Aorta (tissue), 5 donors: ENCODE results near the gene CNOT4. TPM values are rescaled to one million over a fixed set of nuclear protein-coding genes. Genes with fewer than 3 reads are reported as not detected.
A peak's percentile ranks its signal among the peaks of the same experiment; 100 is the strongest.

Experiments
- ATAC-seq: fragments of 200-7000 bp; cut with Tn5 transposase; one replicate; pipeline ENCODE4 v1.9.1; 2022; ENCODE audit warnings: moderate library complexity; ENCODE audit not compliant: low FRiP score
- DNase-seq, 2 donors: peaks; one replicate each; pipeline ENCODE4 v3.0.0-alpha.2; 2020
- H3K27ac ChIP-seq, 2 donors: one replicate each; pipeline ENCODE4 v1.5.1; 2013; ENCODE audit warnings: low read length in 2 of 2, mild to moderate bottlenecking in 2 of 2, moderate library complexity in 2 of 2, control low read depth in 1 of 2, inconsistent platforms in 1 of 2, low read depth in 1 of 2
- H3K27me3 ChIP-seq, 2 donors: one replicate each; pipeline ENCODE4 v1.6.1; 2013; ENCODE audit warnings: control low read depth in 1 of 2, low read length in 1 of 2, mild to moderate bottlenecking in 1 of 2, moderate library complexity in 1 of 2; ENCODE audit not compliant: insufficient read depth in 2 of 2, control insufficient read depth in 1 of 2
- H3K36me3 ChIP-seq, 2 donors: one replicate each; pipeline ENCODE4 v1.6.1; 2013; ENCODE audit warnings: control low read depth in 1 of 2, low read length in 1 of 2, mild to moderate bottlenecking in 1 of 2; ENCODE audit not compliant: insufficient read depth in 2 of 2, control insufficient read depth in 1 of 2
- H3K4me1 ChIP-seq, 2 donors: one replicate each; pipeline ENCODE4 v1.6.1; 2013; ENCODE audit warnings: low read length in 2 of 2, control low read depth in 1 of 2, mild to moderate bottlenecking in 1 of 2, moderate library complexity in 1 of 2; ENCODE audit not compliant: insufficient read depth in 2 of 2, control insufficient read depth in 1 of 2
- H3K4me3 ChIP-seq, 2 donors: one replicate each; pipeline ENCODE4 v1.5.1; 2013; ENCODE audit warnings: low read length in 2 of 2, control low read depth in 1 of 2, mild to moderate bottlenecking in 1 of 2
- H3K9me3 ChIP-seq: one replicate; pipeline ENCODE4 v1.6.1; 2013; ENCODE audit warnings: mild to moderate bottlenecking, low read length; ENCODE audit not compliant: control insufficient read depth
- WGBS, 2 donors: extraction: QIAGEN DNeasy Blood & Tissue Kit; methylation state at CpG; one replicate each; pipeline ENCODE4 v1.1.7; 2013; 5-methylcytosine and 5-hydroxymethylcytosine counted together
- intact Hi-C, 2 donors: fragments of 100-400 bp; cut with DNase I; formaldehyde crosslinking; loops; one replicate each; pipeline versions ENCODE4 v1.14.2 to v1.15.0; 2022
- long read RNA-seq, 2 donors: library from polyadenylated mRNA; unstranded; transcript quantifications; one replicate each; pipeline ENCODE4 v2.0.0, GENCODE V29; 2020 to 2021
- polyA plus RNA-seq, 2 donors: library from polyadenylated mRNA; stranded (reverse); fragments of 200-250 nt; gene quantifications; one replicate each; pipeline ENCODE4 v1.2.3, GENCODE V29; 2013
- total RNA-seq, 2 donors: library from RNA; stranded (reverse); fragmentation: NEBNext Ultra II Directional; extraction: Animal tissue kit (Norgen Biotek cat#: 25700); gene quantifications; one replicate each; pipeline ENCODE4 v1.2.1, GENCODE V29; 2021
- donor health status: healthy with polysubstance abuse.
- donor health status: Bipolar disorder and iron deficiency.
- donor health status: DM: no; HTN: no; CAD: no.
- donor health status: DM: no; HTN: no; CAD: no.
- donor health status: DM: yes; HTN: yes; CAD: no.

CNOT4 gene
- 10 to 100 TPM; 29.0 to 35.9 TPM for total RNA-seq
- 1 to 10 TPM; 6.8 to 8.8 TPM for polyA plus RNA-seq
- long read RNA-seq, donor 1, full-length matches to known transcripts: 1 of 21 reads
- long read RNA-seq, donor 1, partial matches to known transcripts: 18 of 21 reads
- long read RNA-seq, donor 1, other reads (novel, unspliced or antisense): 2 of 21 reads
- long read RNA-seq, donor 2, full-length matches to known transcripts: 2 of 12 reads
- long read RNA-seq, donor 2, partial matches to known transcripts: 5 of 12 reads
- long read RNA-seq, donor 2, other reads (novel, unspliced or antisense): 5 of 12 reads

GRCh38 chr7:135509839-135510591 lies at the start of gene CNOT4:
Gene CNOT4, minus strand, starts transcription at chr7:135510102. Its CDS starts 71,771 bp downstream, at chr7:135438331.
- H3K27me3 ChIP-seq: no peaks in the 10 kb centered on the region
- peaks cover 0 to 2% of the 10 kb centered on the region in 2 donors for H3K36me3 ChIP-seq
- H3K4me3 ChIP-seq: peak within 1 kb of the TSS; percentile 97
- peak; percentile 97 to 99 for DNase-seq
- 0% methylated on average over 54 to 55 of the region's 55 CpGs for WGBS, 2 donors
- H3K9me3 ChIP-seq: no peaks in the 10 kb centered on the region
- H3K4me1 ChIP-seq: peaks cover 0 to 1% of the 10 kb centered on the region in 2 donors
- peak; percentile 99 for ATAC-seq
- intact Hi-C loops: loop anchor here in 1 of 2 donors (5.0 kb wide), 1 partner anchor 47 kb away; the partner anchor contains the start of gene NUP205
- H3K27ac ChIP-seq: peak within 1 kb of the TSS; percentile 29 to 93

GRCh38 chr7:135558881-135559280 lies 49.0 kb upstream of the CNOT4 start:
- no peaks in the 10 kb centered on the region for H3K4me1 ChIP-seq
- H3K36me3 ChIP-seq: no peaks in the 10 kb centered on the region
- no peak overlapping the region for H3K27ac ChIP-seq
- ATAC-seq (no peak), DNase-seq (no peak)
- intact Hi-C loops: loop anchor here (1.0 to 5.0 kb wide), 3 partner anchors 47 to 278 kb away; partner anchors contain the start of gene CNOT4 (in 1 of the 2)
- no peaks in the 10 kb centered on the region for H3K27me3 ChIP-seq
- H3K4me3 ChIP-seq: peak overlapping the region in 1 of 2 donors; percentile 70
- 43 to 45% methylated on average over 5 of the region's 5 CpGs for WGBS, 2 donors
- no peaks in the 10 kb centered on the region for H3K9me3 ChIP-seq

- intact Hi-C loops: loop anchor here (1.0 to 5.0 kb wide), 3 partner anchors 46 to 277 kb away; partner anchors contain the start of gene CNOT4 (in 1 of the 2)
- peak overlapping the region in 1 of 2 donors; percentile 98 for H3K27ac ChIP-seq
- H3K4me1 ChIP-seq: no peaks in the 10 kb centered on the region
- no peaks in the 10 kb centered on the region for H3K9me3 ChIP-seq
- peak; percentile 71 for ATAC-seq
- no peaks in the 10 kb centered on the region for H3K36me3 ChIP-seq
- 0% methylated on average over 16 of the region's 16 CpGs for WGBS, 2 donors
- peak overlapping the region; percentile 64 to 70 for H3K4me3 ChIP-seq
- DNase-seq: peak in 1 of 2 donors; percentile 62
- no peaks in the 10 kb centered on the region for H3K27me3 ChIP-seq
Observed at GRCh38 chr7:135558337-135558767, 48.5 kb upstream of the CNOT4 start.

- peak; percentile 77 to 88 for DNase-seq
- WGBS, 2 donors: 3% methylated on average over 38 of the region's 38 CpGs
Observed at GRCh38 chr7:135557455-135558336, 47.8 kb upstream of the CNOT4 start, which contains the start of gene NUP205. Gene NUP205, plus strand, starts transcription at chr7:135557917. Its CDS starts 28 bp downstream, at chr7:135557945.

GRCh38 chr7:135553346-135553745 lies 43.4 kb upstream of the CNOT4 start:
- H3K9me3 ChIP-seq: peaks cover 2% of the 10 kb centered on the region
- ATAC-seq: no peak
- H3K36me3 ChIP-seq: no peaks in the 10 kb centered on the region
- no peak for DNase-seq
- no peaks in the 10 kb centered on the region for H3K27me3 ChIP-seq
- WGBS, 2 donors: 87 to 94% methylated on average over 3 of the region's 3 CpGs
- intact Hi-C loops: no loop called here
- H3K4me3 ChIP-seq: no peak overlapping the region
- no peaks in the 10 kb centered on the region for H3K4me1 ChIP-seq
- H3K27ac ChIP-seq: no peak overlapping the region

More at GRCh38 chr7:135557455-135558336, 47.8 kb upstream of the CNOT4 start, which contains the start of gene NUP205:
- H3K36me3 ChIP-seq: no peaks in the 10 kb centered on the region
- peak; percentile 94 for ATAC-seq
- intact Hi-C loops: loop anchor here (1.0 to 5.0 kb wide), 3 partner anchors 45 to 276 kb away; partner anchors contain the start of gene CNOT4 (in 1 of the 2)
- no peaks in the 10 kb centered on the region for H3K9me3 ChIP-seq
- H3K4me3 ChIP-seq: peak within 1 kb of the TSS; percentile 64 to 70
- H3K27me3 ChIP-seq: no peaks in the 10 kb centered on the region
- peak within 1 kb of the TSS in 1 of 2 donors; percentile 98 for H3K27ac ChIP-seq
- H3K4me1 ChIP-seq: no peaks in the 10 kb centered on the region

- H3K36me3 ChIP-seq: no peaks in the 10 kb centered on the region
- H3K4me1 ChIP-seq: no peaks in the 10 kb centered on the region
- no peak overlapping the region for H3K4me3 ChIP-seq
- DNase-seq (no peak), ATAC-seq (no peak)
- WGBS, 2 donors: 45 to 82% methylated on average over 3 of the region's 3 CpGs
- intact Hi-C loops: no loop called here
- no peaks in the 10 kb centered on the region for H3K27me3 ChIP-seq
- peaks cover 2% of the 10 kb centered on the region for H3K9me3 ChIP-seq
- H3K27ac ChIP-seq: no peak overlapping the region
Observed at GRCh38 chr7:135552148-135552547, 42.2 kb upstream of the CNOT4 start.

- H3K36me3 ChIP-seq: no peaks in the 10 kb centered on the region
- no peak for DNase-seq
- no peak overlapping the region for H3K4me3 ChIP-seq
- no peak overlapping the region for H3K27ac ChIP-seq
- H3K9me3 ChIP-seq: peaks cover 2% of the 10 kb centered on the region
- ATAC-seq: no peak
- no peaks in the 10 kb centered on the region for H3K4me1 ChIP-seq
- intact Hi-C loops: no loop called here
- 42% methylated on average over 7 of the region's 7 CpGs for WGBS, 2 donors
- no peaks in the 10 kb centered on the region for H3K27me3 ChIP-seq
Observed at GRCh38 chr7:135550196-135550595, 40.3 kb upstream of the CNOT4 start.

GRCh38 chr7:135541029-135541428 lies 31.1 kb upstream of the CNOT4 start:
- Histone ChIP-seq H3K36me3 (no peaks in the 10 kb centered on the region), H3K27ac (no peak overlapping the region), H3K9me3 (no peaks in the 10 kb centered on the region), H3K27me3 (no peaks in the 10 kb centered on the region), H3K4me1 (no peaks in the 10 kb centered on the region), H3K4me3 (no peak overlapping the region)
- DNase-seq: no peak
- no peak for ATAC-seq
- intact Hi-C loops: no loop called here
- WGBS, 2 donors: 91 to 93% methylated on average over 6 of the region's 6 CpGs
